Vagina (tissue), 2 donors: ENCODE data around the gene TNRC6C.

ENCODE experiments used
- CTCF ChIP-seq, 3 experiments: fragments of 450-650 bp in 2 of 3; fragments of 200-600 bp in 1 of 3; sonication (generic) in 1 of 3; IDR thresholded peaks; one replicate each; pipeline ENCODE4 v1.5.1; 2017 to 2019; ENCODE audit warnings: antibody characterized with exemption in 3 of 3, mild to moderate bottlenecking in 2 of 3, moderate library complexity in 2 of 3
- POLR2A ChIP-seq, 2 donors: fragments of 450-650 bp; IDR thresholded peaks; one replicate each; pipeline ENCODE4 v1.6.1; 2017; ENCODE audit warnings: antibody characterized with exemption in 2 of 2, mild to moderate bottlenecking in 2 of 2, moderate library complexity in 2 of 2

GRCh38 chr17:78005452-78006171 is 47.1 kb downstream of the TNRC6C start:
- TF ChIP-seq POLR2A (IDR thresholded peaks at IDR 0.05) (no peak), CTCF (IDR thresholded peaks at IDR 0.05) (no peak)
